ENCODE data around the gene TTC7B. TPM values are rescaled to one million over a fixed set of nuclear protein-coding genes. Genes with fewer than 3 reads are reported as not detected.

The TTC7B gene
- total RNA-seq, 2 experiments from 2014 or later = 5.6 to 7.8 TPM

DNA sequence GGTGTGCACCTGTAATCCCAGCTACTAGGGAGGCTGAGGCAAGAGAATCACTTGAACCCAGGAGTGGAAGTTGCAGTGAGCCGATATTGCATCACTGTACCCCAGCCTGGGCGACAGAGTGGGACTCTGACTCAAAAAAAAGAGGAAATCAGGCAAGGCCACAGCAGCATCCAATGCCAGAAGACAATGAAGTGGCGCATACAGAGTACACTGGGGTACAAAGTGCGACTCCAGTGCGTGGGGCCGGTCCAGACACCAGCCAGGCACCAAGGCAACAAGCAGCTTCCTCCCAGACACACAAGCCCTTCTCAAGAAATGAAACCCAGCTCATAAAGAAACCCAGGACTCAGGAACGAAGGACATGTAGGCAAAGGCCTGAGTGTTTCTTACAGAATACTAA is 28.2 kb downstream of the TTC7B start:
- TF ChIP-seq, protein P1, sequence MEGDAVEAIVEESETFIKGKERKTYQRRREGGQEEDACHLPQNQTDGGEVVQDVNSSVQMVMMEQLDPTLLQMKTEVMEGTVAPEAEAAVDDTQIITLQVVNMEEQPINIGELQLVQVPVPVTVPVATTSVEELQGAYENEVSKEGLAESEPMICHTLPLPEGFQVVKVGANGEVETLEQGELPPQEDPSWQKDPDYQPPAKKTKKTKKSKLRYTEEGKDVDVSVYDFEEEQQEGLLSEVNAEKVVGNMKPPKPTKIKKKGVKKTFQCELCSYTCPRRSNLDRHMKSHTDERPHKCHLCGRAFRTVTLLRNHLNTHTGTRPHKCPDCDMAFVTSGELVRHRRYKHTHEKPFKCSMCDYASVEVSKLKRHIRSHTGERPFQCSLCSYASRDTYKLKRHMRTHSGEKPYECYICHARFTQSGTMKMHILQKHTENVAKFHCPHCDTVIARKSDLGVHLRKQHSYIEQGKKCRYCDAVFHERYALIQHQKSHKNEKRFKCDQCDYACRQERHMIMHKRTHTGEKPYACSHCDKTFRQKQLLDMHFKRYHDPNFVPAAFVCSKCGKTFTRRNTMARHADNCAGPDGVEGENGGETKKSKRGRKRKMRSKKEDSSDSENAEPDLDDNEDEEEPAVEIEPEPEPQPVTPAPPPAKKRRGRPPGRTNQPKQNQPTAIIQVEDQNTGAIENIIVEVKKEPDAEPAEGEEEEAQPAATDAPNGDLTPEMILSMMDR (IDR thresholded peaks at IDR 0.05) = no peak
- intact Hi-C loops (cut with micrococcal nuclease) = no loop called here
- no peaks in the 10 kb centered on the region for H3K27me3 Mint-ChIP-seq
- no peak for ATAC-seq
- no peak for DNase-seq
- CTCF ChIA-PET = interaction anchor here (6.4 kb wide), 1 partner anchor 28 kb away, joined by 22 read pairs; no protein-coding TSS in a partner anchor
- POLR2A ChIA-PET = no interaction called here
- H3K4me1 Mint-ChIP-seq (ENCODE audit: low read depth) = no peaks in the 10 kb centered on the region
- H3K36me3 Mint-ChIP-seq (ENCODE audit: low read depth) = no peaks in the 10 kb centered on the region
- no peak overlapping the region for H3K4me3 Mint-ChIP-seq
- H3K27ac Mint-ChIP-seq = no peak overlapping the region
- H3K9me3 Mint-ChIP-seq = no peaks in the 10 kb centered on the region

DNA sequence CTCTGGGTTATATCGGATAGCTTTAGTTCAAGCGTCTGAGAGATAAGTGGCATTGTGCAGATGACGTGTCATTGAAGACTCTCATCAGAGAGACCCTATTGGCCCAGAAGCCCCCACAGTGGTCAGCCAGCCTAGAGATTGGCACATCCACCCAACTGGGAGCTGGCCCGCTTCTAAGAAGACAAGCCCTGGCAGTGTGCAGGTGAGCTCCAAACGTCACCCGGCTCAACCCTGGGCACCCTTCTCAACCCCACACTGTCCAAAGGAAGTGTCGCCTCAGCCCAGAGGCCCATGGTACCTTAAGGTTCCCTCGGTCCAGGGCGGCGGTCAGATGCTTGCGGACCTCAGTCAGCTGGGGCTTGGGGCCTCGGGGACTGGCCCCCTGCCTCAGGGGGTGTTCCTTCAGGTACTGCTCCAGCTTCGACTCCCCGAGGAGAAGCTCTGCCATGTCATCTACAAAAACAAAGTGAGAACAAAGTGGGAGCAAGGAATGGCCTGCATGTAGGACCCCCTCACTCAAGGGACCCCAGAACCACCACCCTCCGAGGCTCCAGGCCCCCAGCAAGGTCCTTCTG is 30.3 kb downstream of the TTC7B start:
- H3K27ac Mint-ChIP-seq = no peak overlapping the region
- CTCF ChIA-PET = interaction anchor here (6.4 kb wide), 1 partner anchor 26 kb away, joined by 22 read pairs; no protein-coding TSS in a partner anchor
- POLR2A ChIA-PET = no interaction called here
- DNase-seq (no peak), ATAC-seq (no peak)
- intact Hi-C loops (cut with micrococcal nuclease) = no loop called here
- no peaks in the 10 kb centered on the region for H3K9me3 Mint-ChIP-seq
- TF ChIP-seq, protein P1 (IDR thresholded peaks at IDR 0.05) = no peak
- no peaks in the 10 kb centered on the region for H3K4me1 Mint-ChIP-seq (ENCODE audit: low read depth)
- H3K4me3 Mint-ChIP-seq = no peak overlapping the region
- H3K27me3 Mint-ChIP-seq = no peaks in the 10 kb centered on the region
- no peaks in the 10 kb centered on the region for H3K36me3 Mint-ChIP-seq (ENCODE audit: low read depth)

DNA sequence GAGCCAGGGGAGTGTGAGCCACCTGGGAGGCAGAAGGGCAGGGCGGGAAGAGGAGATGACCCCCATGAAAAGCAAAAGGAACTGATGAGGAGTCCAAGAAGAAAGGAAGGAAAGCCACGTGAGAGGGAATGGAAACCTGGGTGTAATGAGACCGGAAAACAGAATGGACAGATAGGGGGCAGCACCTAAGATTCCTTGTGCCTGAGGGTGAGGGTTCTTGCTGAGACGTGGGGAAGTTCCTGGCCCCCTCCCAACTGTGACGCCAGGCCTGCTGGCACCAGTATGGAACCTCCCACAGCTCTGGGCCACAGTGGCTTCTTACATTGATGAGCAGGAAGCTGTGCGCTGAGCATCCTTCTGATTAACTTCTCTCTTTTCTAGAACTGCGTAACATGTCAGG is 30.8 kb downstream of the TTC7B start:
- no peak overlapping the region for H3K27ac Mint-ChIP-seq
- TF ChIP-seq, protein P1 (IDR thresholded peaks at IDR 0.05) = no peak
- H3K4me3 Mint-ChIP-seq = no peak overlapping the region
- no peaks in the 10 kb centered on the region for H3K27me3 Mint-ChIP-seq
- ATAC-seq = no peak
- intact Hi-C loops (cut with micrococcal nuclease) = no loop called here
- POLR2A ChIA-PET = no interaction called here
- CTCF ChIA-PET = interaction anchor here (6.4 kb wide), 1 partner anchor 26 kb away, joined by 22 read pairs; no protein-coding TSS in a partner anchor
- DNase-seq = no peak
- no peaks in the 10 kb centered on the region for H3K4me1 Mint-ChIP-seq (ENCODE audit: low read depth)
- H3K36me3 Mint-ChIP-seq (ENCODE audit: low read depth) = no peaks in the 10 kb centered on the region
- no peaks in the 10 kb centered on the region for H3K9me3 Mint-ChIP-seq

DNA sequence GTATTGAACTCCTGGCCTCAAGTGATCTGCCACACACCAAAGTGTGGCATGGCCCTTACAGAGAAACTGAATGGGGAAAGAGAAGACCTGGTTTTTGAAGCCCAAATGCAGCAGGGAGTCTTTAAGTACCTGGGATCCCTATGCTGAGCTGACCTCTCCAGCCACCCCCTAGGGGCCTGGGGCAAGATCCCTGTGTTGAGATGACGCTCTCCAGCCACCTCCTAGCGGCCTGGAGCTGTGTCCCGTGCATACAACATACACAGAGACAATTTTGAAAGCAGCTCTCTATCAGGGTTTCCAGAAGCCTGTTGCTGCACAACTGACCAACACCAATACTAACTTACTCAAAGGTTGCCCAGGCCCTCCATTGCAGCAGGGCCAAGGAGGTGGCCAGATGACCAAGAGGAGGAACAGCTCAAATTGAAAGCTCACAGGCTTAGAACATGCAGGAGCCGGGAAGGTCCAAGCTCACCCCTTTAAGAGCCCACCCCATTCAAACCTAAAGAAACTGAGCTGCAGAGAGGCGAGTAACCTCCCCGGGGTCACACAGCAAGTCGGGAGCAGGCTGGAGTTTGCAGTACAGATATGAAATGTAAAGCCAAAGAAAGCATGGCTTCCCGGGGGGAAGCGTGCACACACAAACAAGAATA is 31.5 kb downstream of the TTC7B start:
- ChIA-PET CTCF (interaction anchor here (6.4 kb wide), 1 partner anchor 25 kb away, joined by 22 read pairs; no protein-coding TSS in a partner anchor), POLR2A (no interaction called here)
- intact Hi-C loops (cut with micrococcal nuclease) = no loop called here

DNA sequence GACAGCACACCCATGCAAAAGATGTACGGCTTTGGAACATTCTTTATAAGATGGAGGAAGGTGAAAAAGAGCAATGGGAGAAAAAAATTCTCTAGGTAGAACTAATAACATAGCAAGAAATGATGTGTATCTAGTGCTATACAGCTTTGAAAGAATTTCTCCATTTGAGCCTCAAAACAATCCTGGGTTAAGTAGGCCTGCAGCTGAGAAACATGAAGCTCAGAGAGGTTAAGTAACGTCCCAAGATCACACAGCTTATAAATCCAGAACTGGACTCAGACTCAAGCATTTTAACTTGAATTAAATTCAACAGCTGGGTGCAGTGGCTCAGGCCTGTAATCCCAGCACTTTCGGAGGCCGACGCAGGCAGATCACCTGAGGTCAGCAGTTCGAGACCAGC is 32.9 kb downstream of the TTC7B start:
- no peak for DNase-seq
- TF ChIP-seq, protein P1 (IDR thresholded peaks at IDR 0.05) = no peak
- H3K4me1 Mint-ChIP-seq (ENCODE audit: low read depth) = no peaks in the 10 kb centered on the region
- no peaks in the 10 kb centered on the region for H3K27me3 Mint-ChIP-seq
- H3K36me3 Mint-ChIP-seq (ENCODE audit: low read depth) = no peaks in the 10 kb centered on the region
- H3K9me3 Mint-ChIP-seq = no peaks in the 10 kb centered on the region
- intact Hi-C loops (cut with micrococcal nuclease) = no loop called here
- no peak overlapping the region for H3K4me3 Mint-ChIP-seq
- H3K27ac Mint-ChIP-seq = no peak overlapping the region
- ChIA-PET POLR2A (no interaction called here), CTCF (interaction anchor here (0.9 to 1.2 kb wide), 4 partner anchors 12 to 322 kb away, joined by 3 to 5 read pairs (median 3); no protein-coding TSS in a partner anchor)
- no peak for ATAC-seq

More for the DNA sequence above, 31.5 kb downstream of the TTC7B start:
- Mint-ChIP-seq H3K27ac (no peak overlapping the region), H3K9me3 (no peaks in the 10 kb centered on the region), H3K36me3 (ENCODE audit: low read depth) (no peaks in the 10 kb centered on the region), H3K4me3 (no peak overlapping the region), H3K27me3 (no peaks in the 10 kb centered on the region), H3K4me1 (ENCODE audit: low read depth) (no peaks in the 10 kb centered on the region)
- TF ChIP-seq, protein P1 (IDR thresholded peaks at IDR 0.05) = no peak
- DNase-seq = no peak
- no peak for ATAC-seq

Data from activated CD8-positive, alpha-beta T cell treated with anti-CD3 and anti-CD28 coated beads for 36 hours (primary cell).